Measurements from ENCODE around the gene CD200R1.
A peak's percentile ranks its signal among the peaks of the same experiment; 100 is the strongest.

The CD200R1 gene

GRCh38 chr3:112974894-112975293 lies at the start of gene CD200R1:
CD200R1 (minus strand) TSS chr3:112975103; CDS start chr3:112974857, 246 bp downstream.
- no peaks in the 10 kb centered on the region for H3K36me3 ChIP-seq (ENCODE audit: control insufficient read depth, insufficient read depth, low read length)
- no peaks in the 10 kb centered on the region for H3K4me1 ChIP-seq (ENCODE audit: control insufficient read depth, insufficient read depth, low read length)
- no peak within 1 kb of the TSS for H3K27ac ChIP-seq (ENCODE audit: low read depth, low read length)
- H3K9me3 ChIP-seq (ENCODE audit: control insufficient read depth, insufficient read depth, low read length), result no peaks in the 10 kb centered on the region
- H3K4me3 ChIP-seq (ENCODE audit: low read depth, low read length), result no peak within 1 kb of the TSS
- no peak within 1 kb of the TSS for H3K9ac ChIP-seq (ENCODE audit: low read depth, low read length)
- H3K27me3 ChIP-seq (ENCODE audit: control insufficient read depth, insufficient read depth, low read length), result no peaks in the 10 kb centered on the region

- H3K9ac ChIP-seq (ENCODE audit: low read depth, low read length), result no peak overlapping the region
- no peak overlapping the region for H3K4me3 ChIP-seq (ENCODE audit: low read depth, low read length)
- H3K27me3 ChIP-seq (ENCODE audit: control insufficient read depth, insufficient read depth, low read length), result no peaks in the 10 kb centered on the region
- no peak overlapping the region for H3K27ac ChIP-seq (ENCODE audit: low read depth, low read length)
- H3K4me1 ChIP-seq (ENCODE audit: control insufficient read depth, insufficient read depth, low read length), result peaks cover 14% of the 10 kb centered on the region
- peaks cover 12% of the 10 kb centered on the region for H3K36me3 ChIP-seq (ENCODE audit: control insufficient read depth, insufficient read depth, low read length)
- H3K9me3 ChIP-seq (ENCODE audit: control insufficient read depth, insufficient read depth, low read length), result no peaks in the 10 kb centered on the region
Observed at GRCh38 chr3:113021471-113021870, 46.6 kb upstream of the CD200R1 start.

GRCh38 chr3:113019182-113020137 lies 44.6 kb upstream of the CD200R1 start:
- Histone ChIP-seq H3K36me3 (ENCODE audit: control insufficient read depth, insufficient read depth, low read length) (peaks cover 32% of the 10 kb centered on the region), H3K27ac (ENCODE audit: low read depth, low read length) (peak overlapping the region; percentile 98), H3K4me3 (ENCODE audit: low read depth, low read length) (peak overlapping the region; percentile 91), H3K9me3 (ENCODE audit: control insufficient read depth, insufficient read depth, low read length) (no peaks in the 10 kb centered on the region), H3K4me1 (ENCODE audit: control insufficient read depth, insufficient read depth, low read length) (peaks cover 14% of the 10 kb centered on the region), H3K27me3 (ENCODE audit: control insufficient read depth, insufficient read depth, low read length) (no peaks in the 10 kb centered on the region), H3K9ac (ENCODE audit: low read depth, low read length) (peak overlapping the region; percentile 75)

- peak overlapping the region; percentile 75 for H3K9ac ChIP-seq (ENCODE audit: low read depth, low read length)
- H3K9me3 ChIP-seq (ENCODE audit: control insufficient read depth, insufficient read depth, low read length), result no peaks in the 10 kb centered on the region
- peak overlapping the region; percentile 91 for H3K4me3 ChIP-seq (ENCODE audit: low read depth, low read length)
- peaks cover 11% of the 10 kb centered on the region for H3K4me1 ChIP-seq (ENCODE audit: control insufficient read depth, insufficient read depth, low read length)
- H3K36me3 ChIP-seq (ENCODE audit: control insufficient read depth, insufficient read depth, low read length), result peaks cover 37% of the 10 kb centered on the region
- H3K27me3 ChIP-seq (ENCODE audit: control insufficient read depth, insufficient read depth, low read length), result no peaks in the 10 kb centered on the region
- peak overlapping the region; percentile 98 for H3K27ac ChIP-seq (ENCODE audit: low read depth, low read length)
Observed at GRCh38 chr3:113018536-113019181, 43.8 kb upstream of the CD200R1 start.

- Histone ChIP-seq H3K36me3 (ENCODE audit: control insufficient read depth, insufficient read depth, low read length) (peaks cover 88% of the 10 kb centered on the region), H3K4me3 (ENCODE audit: low read depth, low read length) (no peak overlapping the region), H3K9me3 (ENCODE audit: control insufficient read depth, insufficient read depth, low read length) (no peaks in the 10 kb centered on the region), H3K4me1 (ENCODE audit: control insufficient read depth, insufficient read depth, low read length) (peaks cover 10% of the 10 kb centered on the region), H3K27me3 (ENCODE audit: control insufficient read depth, insufficient read depth, low read length) (no peaks in the 10 kb centered on the region), H3K27ac (ENCODE audit: low read depth, low read length) (no peak overlapping the region), H3K9ac (ENCODE audit: low read depth, low read length) (no peak overlapping the region)
Observed at GRCh38 chr3:113013593-113013992, 38.7 kb upstream of the CD200R1 start.

GRCh38 chr3:113008117-113008516 lies 33.2 kb upstream of the CD200R1 start:
- Histone ChIP-seq H3K36me3 (ENCODE audit: control insufficient read depth, insufficient read depth, low read length) (peaks cover 100% of the 10 kb centered on the region), H3K27me3 (ENCODE audit: control insufficient read depth, insufficient read depth, low read length) (no peaks in the 10 kb centered on the region), H3K4me1 (ENCODE audit: control insufficient read depth, insufficient read depth, low read length) (no peaks in the 10 kb centered on the region), H3K9ac (ENCODE audit: low read depth, low read length) (no peak overlapping the region), H3K4me3 (ENCODE audit: low read depth, low read length) (no peak overlapping the region), H3K9me3 (ENCODE audit: control insufficient read depth, insufficient read depth, low read length) (no peaks in the 10 kb centered on the region), H3K27ac (ENCODE audit: low read depth, low read length) (no peak overlapping the region)

GRCh38 chr3:113006359-113007056 lies 31.6 kb upstream of the CD200R1 start:
- H3K9me3 ChIP-seq (ENCODE audit: control insufficient read depth, insufficient read depth, low read length), result no peaks in the 10 kb centered on the region
- H3K4me3 ChIP-seq (ENCODE audit: low read depth, low read length), result no peak overlapping the region
- H3K36me3 ChIP-seq (ENCODE audit: control insufficient read depth, insufficient read depth, low read length), result peaks cover 100% of the 10 kb centered on the region
- no peaks in the 10 kb centered on the region for H3K27me3 ChIP-seq (ENCODE audit: control insufficient read depth, insufficient read depth, low read length)
- H3K4me1 ChIP-seq (ENCODE audit: control insufficient read depth, insufficient read depth, low read length), result peaks cover 6% of the 10 kb centered on the region; the same call in 1 of the 2 replicates
- H3K9ac ChIP-seq (ENCODE audit: low read depth, low read length), result no peak overlapping the region
- no peak overlapping the region for H3K27ac ChIP-seq (ENCODE audit: low read depth, low read length)

GRCh38 chr3:113005611-113006010 lies 30.7 kb upstream of the CD200R1 start:
- Histone ChIP-seq H3K27me3 (ENCODE audit: control insufficient read depth, insufficient read depth, low read length) (no peaks in the 10 kb centered on the region), H3K27ac (ENCODE audit: low read depth, low read length) (no peak overlapping the region), H3K9ac (ENCODE audit: low read depth, low read length) (no peak overlapping the region), H3K9me3 (ENCODE audit: control insufficient read depth, insufficient read depth, low read length) (no peaks in the 10 kb centered on the region), H3K4me3 (ENCODE audit: low read depth, low read length) (no peak overlapping the region), H3K36me3 (ENCODE audit: control insufficient read depth, insufficient read depth, low read length) (peaks cover 100% of the 10 kb centered on the region), H3K4me1 (ENCODE audit: control insufficient read depth, insufficient read depth, low read length) (peaks cover 8% of the 10 kb centered on the region; the same call in 1 of the 2 replicates)

GRCh38 chr3:113002679-113003078 lies 27.8 kb upstream of the CD200R1 start:
- no peak overlapping the region for H3K9ac ChIP-seq (ENCODE audit: low read depth, low read length)
- peaks cover 99% of the 10 kb centered on the region for H3K36me3 ChIP-seq (ENCODE audit: control insufficient read depth, insufficient read depth, low read length)
- H3K9me3 ChIP-seq (ENCODE audit: control insufficient read depth, insufficient read depth, low read length), result no peaks in the 10 kb centered on the region
- H3K4me1 ChIP-seq (ENCODE audit: control insufficient read depth, insufficient read depth, low read length), result peaks cover 8% of the 10 kb centered on the region; the same call in 1 of the 2 replicates
- H3K27me3 ChIP-seq (ENCODE audit: control insufficient read depth, insufficient read depth, low read length), result no peaks in the 10 kb centered on the region
- no peak overlapping the region for H3K27ac ChIP-seq (ENCODE audit: low read depth, low read length)
- no peak overlapping the region for H3K4me3 ChIP-seq (ENCODE audit: low read depth, low read length)

GRCh38 chr3:113002037-113002436 lies 27.1 kb upstream of the CD200R1 start:
- Histone ChIP-seq H3K4me1 (ENCODE audit: control insufficient read depth, insufficient read depth, low read length) (peaks cover 8% of the 10 kb centered on the region; the same call in 1 of the 2 replicates), H3K36me3 (ENCODE audit: control insufficient read depth, insufficient read depth, low read length) (peaks cover 99% of the 10 kb centered on the region), H3K27ac (ENCODE audit: low read depth, low read length) (no peak overlapping the region), H3K9ac (ENCODE audit: low read depth, low read length) (no peak overlapping the region), H3K27me3 (ENCODE audit: control insufficient read depth, insufficient read depth, low read length) (no peaks in the 10 kb centered on the region), H3K9me3 (ENCODE audit: control insufficient read depth, insufficient read depth, low read length) (no peaks in the 10 kb centered on the region), H3K4me3 (ENCODE audit: low read depth, low read length) (no peak overlapping the region)

Data from HUES48 (cell line).